Sciatic nerve (tissue), 2 donors: ENCODE measurements around the gene OR6K2. TPM values are rescaled to one million over a fixed set of nuclear protein-coding genes. Genes with fewer than 3 reads are reported as not detected.

ENCODE experiments used
- ATAC-seq: fragments of 200-7000 bp; cut with Tn5 transposase; one replicate; pipeline ENCODE4 v1.9.1; 2020; ENCODE audit warnings: mild to moderate bottlenecking, moderate library complexity
- DNase-seq: peaks from one replicate; pipeline ENCODE4 v3.0.0-alpha.2; 2020; ENCODE audit warnings: low spot score
- intact Hi-C: fragments of 100-400 bp; cut with DNase I; formaldehyde crosslinking; loops from one replicate; pipeline ENCODE4 v1.14.2; 2022
- total RNA-seq: library from RNA; stranded (reverse); fragmentation: NEBNext Ultra II Directional; extraction: Animal tissue kit (Norgen Biotek cat#: 25700); gene quantifications from one replicate; pipeline ENCODE4 v1.2.1, GENCODE V29; 2021
- donor health status: DM: no; HTN: no; CAD: no.
- donor health status: DM: no; HTN: no; CAD: no.

Gene OR6K2
- total RNA-seq, 1 donor from 2014 or later, result not detected

- no peak for DNase-seq
- ATAC-seq, result no peak
- intact Hi-C loops, result loop anchor here (2.0 kb wide), 1 partner anchor 32 kb away; no protein-coding TSS in a partner anchor
These were observed 13.4 kb downstream of the OR6K2 start for GRCh38 chr1:158687037-158687436.

DNA sequence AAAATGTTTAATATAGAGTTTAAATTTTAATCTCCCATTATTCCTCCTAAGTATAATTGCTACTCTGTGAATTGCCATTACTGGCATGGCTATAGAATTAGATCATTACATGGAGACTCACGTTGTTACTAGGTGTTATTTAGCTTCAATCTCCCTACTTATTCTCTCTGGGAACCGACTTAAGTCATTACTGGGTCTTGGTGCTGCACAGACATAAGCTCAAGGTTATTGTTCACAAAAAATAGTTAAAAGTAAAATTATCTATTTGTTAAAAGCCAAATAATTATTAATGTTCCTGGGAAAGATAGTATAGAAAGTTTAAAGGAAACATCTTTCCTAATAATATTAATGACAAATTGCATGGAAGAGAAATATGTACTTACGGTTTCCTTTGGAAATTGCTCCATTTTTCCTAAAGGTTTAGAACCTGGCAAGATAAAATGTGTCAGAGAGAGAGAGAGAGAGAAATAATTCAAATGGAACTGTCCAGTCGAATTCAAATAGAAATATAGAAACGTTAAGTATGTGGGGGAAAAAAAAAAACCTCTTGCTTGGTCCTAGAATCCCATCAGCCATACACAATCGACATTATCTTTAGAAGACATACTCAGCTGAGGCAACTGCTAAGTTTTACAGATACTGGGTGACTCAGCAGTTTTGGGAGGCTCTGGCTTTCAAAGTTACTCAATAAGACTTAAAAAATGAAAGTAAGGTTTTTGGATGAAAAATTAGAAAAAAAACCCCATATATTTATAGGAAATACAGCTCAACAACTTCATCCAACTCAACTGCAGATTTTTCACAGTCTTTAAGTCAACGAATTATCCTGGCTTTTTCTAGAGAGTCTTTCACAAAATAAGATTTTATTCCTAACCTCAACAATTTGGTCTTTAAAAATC is 14.1 kb downstream of the OR6K2 start, which contains the start of gene SPTA1:
TSS of gene SPTA1 (minus strand) at position 605 of the 899 bp plus-strand sequence. CDS start at position 407, 198 bp downstream.
- ATAC-seq (no peak), DNase-seq (no peak)
- intact Hi-C loops, result loop anchor here (2.0 kb wide), 1 partner anchor 32 kb away; no protein-coding TSS in a partner anchor

GRCh38 chr1:158685085-158685484 is 15.4 kb downstream of the OR6K2 start:
- intact Hi-C loops, result no loop called here
- ATAC-seq (no peak), DNase-seq (no peak)

- DNase-seq, result no peak
- no peak for ATAC-seq
- intact Hi-C loops, result no loop called here
These were observed 18.8 kb downstream of the OR6K2 start for GRCh38 chr1:158681606-158682005.

- no peak for DNase-seq
- intact Hi-C loops, result no loop called here
- no peak for ATAC-seq
These were observed 21.2 kb downstream of the OR6K2 start for GRCh38 chr1:158679289-158679688.

DNA sequence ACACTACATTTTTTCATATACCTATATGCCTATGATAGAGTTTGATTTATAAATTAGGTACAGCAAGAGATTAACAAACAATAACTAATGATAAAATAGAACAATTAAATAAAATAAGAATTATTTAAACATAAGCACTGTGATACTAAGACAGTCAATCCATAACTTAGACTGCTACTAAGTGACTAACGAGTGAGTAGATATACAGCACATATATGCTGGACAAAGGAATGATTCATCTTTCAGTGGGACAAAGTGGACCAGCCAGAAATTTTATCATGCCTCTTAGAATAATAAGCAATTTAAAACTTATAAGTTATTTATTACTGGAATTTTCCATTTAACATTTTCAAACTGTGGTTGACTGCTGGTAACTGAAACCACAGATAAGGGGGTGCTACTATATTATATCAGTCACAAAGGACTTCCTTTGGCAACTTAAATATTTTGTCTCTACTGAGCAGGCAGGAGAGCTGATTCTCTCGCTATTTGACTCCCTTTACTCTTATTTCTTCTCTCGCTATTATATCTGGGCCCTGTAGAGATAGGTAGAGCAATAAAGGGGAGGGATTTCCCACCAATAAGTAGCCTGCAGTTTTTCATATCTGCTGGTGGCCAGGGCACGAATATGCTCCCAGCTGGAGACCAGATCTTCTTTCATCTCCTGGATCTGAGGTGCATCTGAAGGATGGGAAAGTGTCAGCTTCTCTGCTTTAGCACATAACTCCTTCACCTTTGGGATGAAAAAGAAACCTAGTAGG is 24.7 kb downstream of the OR6K2 start:
- ATAC-seq, result no peak
- intact Hi-C loops, result no loop called here
- no peak for DNase-seq

DNA sequence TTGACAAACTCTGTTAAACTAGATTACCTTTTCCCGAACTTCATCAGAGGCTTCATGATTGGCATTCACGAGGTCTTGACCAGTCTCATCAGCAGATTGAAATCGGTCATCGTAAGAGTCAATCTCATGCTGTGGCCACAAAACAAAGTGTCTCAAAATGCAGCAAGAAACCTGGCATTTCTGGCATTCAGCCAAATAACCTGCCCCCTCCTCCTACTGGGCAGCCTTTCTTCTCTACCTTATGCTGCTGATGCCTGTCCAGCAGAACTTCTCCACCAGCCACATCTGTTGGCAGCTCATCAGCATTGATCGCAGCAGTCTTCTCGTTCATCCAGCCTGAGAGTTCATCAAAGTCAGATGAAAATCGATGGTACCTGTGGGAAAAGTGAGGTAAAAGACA is 26.1 kb downstream of the OR6K2 start:
- intact Hi-C loops, result no loop called here
- no peak for DNase-seq
- no peak for ATAC-seq

GRCh38 chr1:158666037-158666436 is 34.4 kb downstream of the OR6K2 start:
- ATAC-seq (no peak), DNase-seq (no peak)
- intact Hi-C loops, result no loop called here

DNA sequence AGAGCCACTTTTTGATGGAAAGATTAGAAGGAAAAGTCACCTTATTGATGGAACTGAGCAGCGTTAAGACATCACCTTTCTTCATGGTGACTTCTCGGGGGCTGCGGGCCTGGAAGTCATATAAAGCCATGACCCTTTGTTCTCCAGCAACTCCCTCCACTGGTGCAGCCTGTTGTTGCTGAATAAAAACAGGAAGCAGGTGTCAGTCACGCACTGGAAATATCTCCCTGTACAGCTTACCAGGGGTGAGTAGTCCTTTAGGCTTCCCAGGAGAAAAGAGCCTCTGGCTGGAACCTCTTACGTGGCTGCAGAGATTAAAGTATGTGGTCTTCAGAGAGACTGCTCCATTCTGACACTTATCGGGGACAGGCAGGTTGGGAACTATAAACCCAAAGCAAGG is 45.9 kb downstream of the OR6K2 start:
- intact Hi-C loops, result loop anchor here (2.0 kb wide), 1 partner anchor 32 kb away; the partner anchor contains the start of gene SPTA1
- no peak for DNase-seq
- ATAC-seq, result peak; percentile 34

- no peak for ATAC-seq
- DNase-seq, result no peak
- intact Hi-C loops, result loop anchor here (2.0 kb wide), 1 partner anchor 33 kb away; the partner anchor contains the start of gene SPTA1
These were observed 46.4 kb downstream of the OR6K2 start for GRCh38 chr1:158654086-158654485.

- intact Hi-C loops, result no loop called here
- no peak for DNase-seq
- no peak for ATAC-seq
These were observed 47.6 kb downstream of the OR6K2 start for GRCh38 chr1:158652721-158653334.

Other genes with a start within 250 kb of the OR6K2 start
- not detected for gene OR10K1, start 238.8 kb downstream of the OR6K2 start, total RNA-seq
- gene OR10R2, start 228.4 kb downstream of the OR6K2 start, total RNA-seq, result not detected
- gene OR6Y1, start 146.2 kb downstream of the OR6K2 start, total RNA-seq, result not detected
- not detected for gene OR6P1, start 130.1 kb downstream of the OR6K2 start, total RNA-seq
- not detected for gene OR10X1, start 120.8 kb downstream of the OR6K2 start, total RNA-seq
- not detected for gene OR10Z1, start 95.4 kb downstream of the OR6K2 start, total RNA-seq
- gene SPTA1, start 13.9 kb downstream of the OR6K2 start, total RNA-seq, result 3.8 TPM
- gene OR6K3, start 20.1 kb upstream of the OR6K2 start, total RNA-seq, result not detected
- gene OR6K6, start 54.1 kb upstream of the OR6K2 start, total RNA-seq, result not detected
- gene OR6N1, start 71.5 kb upstream of the OR6K2 start, total RNA-seq, result not detected
- gene OR6N2, start 80.6 kb upstream of the OR6K2 start, total RNA-seq, result not detected
- 27.8 TPM for gene MNDA, start 130.7 kb upstream of the OR6K2 start, total RNA-seq
- 7.8 TPM for gene PYHIN1, start 230.9 kb upstream of the OR6K2 start, total RNA-seq